K562 (cell line): ENCODE results near the gene PHF24. TPM values are rescaled to one million over a fixed set of nuclear protein-coding genes. Genes with fewer than 3 reads are reported as not detected.

Source experiments
- ATAC-seq: fragments of 200-7000 bp; cut with Tn5 transposase; 3 replicates; pipeline ENCODE4 v1.9.1; 2020; ENCODE audit warnings: moderate library complexity
- BruUV-seq: library from RNA; stranded (reverse); fragments of 400-500 nt; replicated peaks from 2 replicates; lab custom pipeline; 2021; lab: Mats Ljungman, UMichigan
- CTCF ChIA-PET: fragments of 300-600 bp; formaldehyde crosslinking; extraction: SDS; loops from one replicate; lab custom pipeline; 2021; ENCODE audit warnings: low intra/inter-chr PET ratio; lab: Yijun Ruan, JAX
- POLR2A ChIA-PET: fragments of 300-600, 350-650 bp; sonication (Branson Sonifier 250); formaldehyde crosslinking; extraction: SDS; loops from one replicate; lab custom pipeline; 2021; ENCODE audit warnings: antibody characterized with exemption, inconsistent platforms; lab: Yijun Ruan, JAX
- DNase-seq, 4 experiments: peaks; one replicate each; pipeline versions ENCODE4 v3.0.0 to v3.0.0-alpha.2; 2011 to 2018; ENCODE audit warnings: low spot score in 3 of 4, mixed read lengths in 3 of 4; ENCODE audit errors: extremely low read depth in 1 of 4
- FAIRE-seq: peaks from 2 replicates; lab custom pipeline; 2011; peaks lifted over from hg19 to GRCh38; lab: Jason Lieb, UNC
- H2AFZ ChIP-seq: 2 replicates; pipeline ENCODE4 v1.6.0; 2011; ENCODE audit warnings: low read depth, low read length, control low read depth, inconsistent platforms
- H3K27ac ChIP-seq: fragments of 200-600 bp; 3 replicates; pipeline ENCODE4 v1.8.0; 2011; ENCODE audit warnings: low read depth, mild to moderate bottlenecking, control low read depth, inconsistent platforms, low read length, moderate library complexity, mixed read lengths; ENCODE audit errors: extremely low read depth
- H3K27me3 ChIP-seq, 2 experiments: fragments of 300-600 bp in 1 of 2; 2 replicates in 1 of 2; 3 replicates in 1 of 2; pipeline versions ENCODE4 v1.6.0 to v1.8.0; 2011; ENCODE audit warnings: inconsistent platforms in 2 of 2, low read length in 2 of 2, mild to moderate bottlenecking in 1 of 2, mixed read lengths in 1 of 2, moderate library complexity in 1 of 2; ENCODE audit not compliant: control insufficient read depth in 2 of 2, insufficient read depth in 2 of 2
- H3K36me3 ChIP-seq: fragments of 300-600 bp; 3 replicates; pipeline ENCODE4 v1.8.0; 2011; ENCODE audit warnings: mild to moderate bottlenecking, low read length, inconsistent platforms; ENCODE audit not compliant: control insufficient read depth, insufficient read depth
- H3K4me1 ChIP-seq, 2 experiments: fragments of 200-600 bp in 1 of 2; replicated peaks in 1 of 2; 2 replicates in 1 of 2; 3 replicates in 1 of 2; pipeline versions ENCODE4 v1.5.1 to v1.8.0; 2011; ENCODE audit warnings: inconsistent platforms in 2 of 2, low read length in 2 of 2, mild to moderate bottlenecking in 1 of 2, mixed read lengths in 1 of 2, moderate library complexity in 1 of 2; ENCODE audit not compliant: control insufficient read depth in 2 of 2, insufficient read depth in 2 of 2
- H3K4me2 ChIP-seq: 2 replicates; pipeline ENCODE4 v1.6.1; 2011; ENCODE audit warnings: low read length, control low read depth, inconsistent platforms, mixed read lengths; ENCODE audit not compliant: insufficient read depth
- H3K4me3 ChIP-seq: fragments of 200-600 bp; sonication (generic), shearing (Covaris generic); 2 replicates; pipeline ENCODE4 v1.5.1; 2016; ENCODE audit warnings: control low read depth, inconsistent platforms
- H3K79me2 ChIP-seq: fragments of 200-600 bp; 3 replicates; pipeline ENCODE4 v1.8.0; 2011; ENCODE audit warnings: low read length, inconsistent platforms; ENCODE audit not compliant: control insufficient read depth, insufficient read depth
- H3K9ac ChIP-seq, 2 experiments: 2 replicates each; pipeline versions ENCODE4 v1.6.0 to v1.6.1; 2011; ENCODE audit warnings: low read depth in 2 of 2, low read length in 2 of 2, control low read depth in 1 of 2, inconsistent platforms in 1 of 2, mild to moderate bottlenecking in 1 of 2, mixed read lengths in 1 of 2; ENCODE audit not compliant: insufficient read depth in 1 of 2
- H3K9me1 ChIP-seq: one replicate; pipeline ENCODE4 v1.6.0; 2011; ENCODE audit warnings: inconsistent platforms, mild to moderate bottlenecking, low read length, moderate library complexity; ENCODE audit not compliant: control insufficient read depth, insufficient read depth
- H3K9me3 ChIP-seq: replicated peaks from 2 replicates; pipeline ENCODE4 v1.5.1; 2011; ENCODE audit warnings: low read depth, low read length, inconsistent platforms; ENCODE audit not compliant: control insufficient read depth, insufficient read depth
- H4K20me1 ChIP-seq: replicated peaks from 2 replicates; pipeline ENCODE4 v1.6.1; 2011; ENCODE audit warnings: low read length, inconsistent platforms, mixed read lengths; ENCODE audit not compliant: control insufficient read depth, insufficient read depth
- E2F3 ChIP-seq: fragments of 250-450 bp; sonication (Bioruptor Pico); IDR thresholded peaks from 2 replicates; pipeline ENCODE4 v1.4.0; 2020; ENCODE audit warnings: mild to moderate bottlenecking
- ERF ChIP-seq: fragments of 450-650 bp; formaldehyde crosslinking; IDR thresholded peaks from 2 replicates; pipeline ENCODE4 v1.4.0; 2020; ENCODE audit warnings: mild to moderate bottlenecking, mixed read lengths
- HDAC8 ChIP-seq: fragments of 450-650 bp; IDR thresholded peaks from 2 replicates; pipeline ENCODE4 v1.6.1; 2016; ENCODE audit warnings: mild to moderate bottlenecking, missing genetic modification characterization, moderate library complexity, missing compliant biosample characterization
- NONO ChIP-seq, 2 experiments: fragments of 200-400 bp in 1 of 2; fragments of 450-650 bp in 1 of 2; formaldehyde crosslinking in 1 of 2; IDR thresholded peaks; 2 replicates each; pipeline ENCODE4 v1.6.1; 2017; ENCODE audit warnings: low read depth in 2 of 2, mild to moderate bottlenecking in 2 of 2, moderate library complexity in 2 of 2, low read length in 1 of 2
- PRMT5 ChIP-seq: sonication (generic); formaldehyde crosslinking; IDR thresholded peaks from 2 replicates; pipeline ENCODE4 v1.5.0; 2020; ENCODE audit warnings: missing genetic modification reagents
- RAD51 ChIP-seq: fragments of 450-650 bp; IDR thresholded peaks from 2 replicates; pipeline ENCODE4 v1.7.1; 2016; ENCODE audit warnings: low read depth, mild to moderate bottlenecking, borderline replicate concordance
- SRSF3 ChIP-seq: fragments of 200-400 bp; formaldehyde crosslinking; IDR thresholded peaks from 2 replicates; pipeline ENCODE4 v1.6.1; 2016; ENCODE audit warnings: mild to moderate bottlenecking, low read length, moderate library complexity; ENCODE audit not compliant: insufficient read depth
- YY1 ChIP-seq, 3 experiments: IDR thresholded peaks; 2 replicates each; pipeline ENCODE4 v1.6.1; 2011; ENCODE audit warnings: low read length in 2 of 3, mild to moderate bottlenecking in 2 of 3, moderate library complexity in 2 of 3, borderline replicate concordance in 1 of 3, control low read depth in 1 of 3, low read depth in 1 of 3; ENCODE audit not compliant: insufficient read depth in 3 of 3, insufficient replicate concordance in 2 of 3, control insufficient read depth in 1 of 3, insufficient read length in 1 of 3; ENCODE audit errors: extremely low read depth in 1 of 3
- ZNF232 ChIP-seq: sonication (generic); formaldehyde crosslinking; IDR thresholded peaks from 2 replicates; pipeline ENCODE4 v1.8.0; 2022; ENCODE audit warnings: mild to moderate bottlenecking, missing genetic modification reagents
- WGBS: fragments of 100-300 bp; shearing (Covaris generic); methylation state at CpG from one replicate; pipeline ENCODE4 v1.1.6; 2016; ENCODE audit warnings: low coverage, mixed read lengths; ENCODE audit not compliant: insufficient coverage; ENCODE audit errors: missing lambda C conversion rate; 5-methylcytosine and 5-hydroxymethylcytosine counted together
- in situ Hi-C: fragments of 300-500 bp; cut with MboI; formaldehyde crosslinking; loops from 4 replicates; pipeline ENCODE4 v1.15.0; 2018; ENCODE audit warnings: inconsistent platforms, mixed read lengths
- intact Hi-C: fragments of 100-400 bp; cut with micrococcal nuclease; formaldehyde crosslinking; loops from 2 replicates; pipeline ENCODE4 v1.14.2; 2022
- polyA plus RNA-seq, 8 experiments: library from polyadenylated mRNA; depleted of rRNA in 4 of 8; stranded (reverse) in 5 of 8; unstranded in 3 of 8; fragments of >200 nt; fragmentation: Nextera tagmentation in 2 of 8; fragmentation: Illumina TruSeq in 1 of 8; extraction: Ambion mirVana in 2 of 8; extraction: Trizol in 1 of 8; gene quantifications; 2 replicates each; pipeline versions ENCODE4 v1.2.1 to v1.2.3, GENCODE V29; 2011 to 2014; ENCODE audit warnings: inconsistent platforms in 1 of 8, missing spikeins in 1 of 8
- total RNA-seq, 7 experiments: library from RNA; depleted of rRNA in 6 of 7; stranded (reverse); fragments of >200 nt in 6 of 7; fragmentation: Illumina TruSeq in 2 of 7; extraction: Trizol in 2 of 7; gene quantifications; 2 replicates each; pipeline versions ENCODE4 v1.2.1 to v1.2.3, GENCODE V29; 2011 to 2021; ENCODE audit warnings: low replicate concordance in 1 of 7
- TF ChIP-seq, protein P1 (sequence below), 2 experiments: fragments of 150-350 bp in 1 of 2; IDR thresholded peaks; 2 replicates each; pipeline ENCODE4 v1.6.1; 2012 to 2016; ENCODE audit warnings: low read depth in 2 of 2, low read length in 2 of 2, mild to moderate bottlenecking in 1 of 2, moderate library complexity in 1 of 2
- TF ChIP-seq, protein P2 (sequence below): conservative IDR thresholded peaks from 2 replicates; pipeline ENCODE4 v1.6.1; 2011; ENCODE audit warnings: low read depth, mild to moderate bottlenecking, low read length; ENCODE audit not compliant: control insufficient read depth

Gene PHF24
- total and polyA plus RNA-seq, 9 of the 15 experiments (the other 6 are each of a cell fraction or from before 2014, with no cell fraction given) = 0.01 TPM; not detected in 7

DNA sequence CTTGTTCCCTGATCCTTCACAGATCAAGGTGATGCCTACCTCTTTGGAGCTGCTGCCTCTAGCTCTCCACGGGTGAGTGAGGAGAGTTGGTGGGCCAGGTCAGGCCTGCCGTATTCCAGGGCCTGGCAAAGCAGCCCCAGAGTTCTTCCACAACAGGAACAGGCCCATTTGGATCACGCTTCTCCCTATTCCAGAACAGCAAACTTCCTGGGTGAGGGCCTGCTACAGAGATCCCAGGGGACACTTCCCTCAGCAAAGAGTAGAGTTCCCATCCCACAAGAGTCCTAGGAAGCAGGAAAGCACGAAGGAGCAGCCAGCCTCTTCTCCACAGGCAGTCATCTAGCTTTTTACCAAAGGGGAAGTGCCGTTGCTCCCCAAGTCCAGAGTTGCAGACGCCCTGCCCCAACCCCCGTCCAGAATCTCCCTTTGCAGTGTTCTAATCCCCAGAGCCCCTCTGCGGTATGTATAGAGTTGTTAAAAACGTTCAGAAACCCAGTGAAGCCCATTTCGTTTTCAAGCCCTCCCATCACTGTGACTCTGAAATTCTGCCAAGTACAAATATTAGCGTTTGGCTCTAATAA, 22.2 kb downstream of the PHF24 start:
- no peak overlapping the region for H3K9ac ChIP-seq
- no peaks in the 10 kb centered on the region for H3K36me3 ChIP-seq
- ChIA-PET POLR2A (no interaction called here), CTCF (no interaction called here)
- BruUV-seq = no TSS peak
- in situ Hi-C loops (loop anchor here (5.0 kb wide), 1 partner anchor 73 kb away; no protein-coding TSS in a partner anchor), intact Hi-C loops (no loop called here)
- H3K4me2 ChIP-seq = no peak overlapping the region
- DNase-seq = no peak
- no peaks in the 10 kb centered on the region for H4K20me1 ChIP-seq
- no peak overlapping the region for H3K4me3 ChIP-seq
- no peaks in the 10 kb centered on the region for H3K4me1 ChIP-seq
- TF ChIP-seq RAD51 = no peak
- TF ChIP-seq HDAC8 (tag) = no peak
- no peak for TF ChIP-seq PRMT5 (CRISPR knock-in tag)
- no peak for TF ChIP-seq E2F3 (CRISPR knock-in tag)
- no peak for TF ChIP-seq ZNF232 (CRISPR knock-in tag)
- TF ChIP-seq ERF (CRISPR knock-in tag) = no peak
- TF ChIP-seq SRSF3 = no peak
- TF ChIP-seq, protein P1, sequence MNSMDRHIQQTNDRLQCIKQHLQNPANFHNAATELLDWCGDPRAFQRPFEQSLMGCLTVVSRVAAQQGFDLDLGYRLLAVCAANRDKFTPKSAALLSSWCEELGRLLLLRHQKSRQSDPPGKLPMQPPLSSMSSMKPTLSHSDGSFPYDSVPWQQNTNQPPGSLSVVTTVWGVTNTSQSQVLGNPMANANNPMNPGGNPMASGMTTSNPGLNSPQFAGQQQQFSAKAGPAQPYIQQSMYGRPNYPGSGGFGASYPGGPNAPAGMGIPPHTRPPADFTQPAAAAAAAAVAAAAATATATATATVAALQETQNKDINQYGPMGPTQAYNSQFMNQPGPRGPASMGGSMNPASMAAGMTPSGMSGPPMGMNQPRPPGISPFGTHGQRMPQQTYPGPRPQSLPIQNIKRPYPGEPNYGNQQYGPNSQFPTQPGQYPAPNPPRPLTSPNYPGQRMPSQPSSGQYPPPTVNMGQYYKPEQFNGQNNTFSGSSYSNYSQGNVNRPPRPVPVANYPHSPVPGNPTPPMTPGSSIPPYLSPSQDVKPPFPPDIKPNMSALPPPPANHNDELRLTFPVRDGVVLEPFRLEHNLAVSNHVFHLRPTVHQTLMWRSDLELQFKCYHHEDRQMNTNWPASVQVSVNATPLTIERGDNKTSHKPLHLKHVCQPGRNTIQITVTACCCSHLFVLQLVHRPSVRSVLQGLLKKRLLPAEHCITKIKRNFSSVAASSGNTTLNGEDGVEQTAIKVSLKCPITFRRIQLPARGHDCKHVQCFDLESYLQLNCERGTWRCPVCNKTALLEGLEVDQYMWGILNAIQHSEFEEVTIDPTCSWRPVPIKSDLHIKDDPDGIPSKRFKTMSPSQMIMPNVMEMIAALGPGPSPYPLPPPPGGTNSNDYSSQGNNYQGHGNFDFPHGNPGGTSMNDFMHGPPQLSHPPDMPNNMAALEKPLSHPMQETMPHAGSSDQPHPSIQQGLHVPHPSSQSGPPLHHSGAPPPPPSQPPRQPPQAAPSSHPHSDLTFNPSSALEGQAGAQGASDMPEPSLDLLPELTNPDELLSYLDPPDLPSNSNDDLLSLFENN (IDR thresholded peaks at IDR 0.05; ENCODE audit: low read depth in 2 of 2, low read length in 2 of 2) = no peak
- TF ChIP-seq, protein P2, sequence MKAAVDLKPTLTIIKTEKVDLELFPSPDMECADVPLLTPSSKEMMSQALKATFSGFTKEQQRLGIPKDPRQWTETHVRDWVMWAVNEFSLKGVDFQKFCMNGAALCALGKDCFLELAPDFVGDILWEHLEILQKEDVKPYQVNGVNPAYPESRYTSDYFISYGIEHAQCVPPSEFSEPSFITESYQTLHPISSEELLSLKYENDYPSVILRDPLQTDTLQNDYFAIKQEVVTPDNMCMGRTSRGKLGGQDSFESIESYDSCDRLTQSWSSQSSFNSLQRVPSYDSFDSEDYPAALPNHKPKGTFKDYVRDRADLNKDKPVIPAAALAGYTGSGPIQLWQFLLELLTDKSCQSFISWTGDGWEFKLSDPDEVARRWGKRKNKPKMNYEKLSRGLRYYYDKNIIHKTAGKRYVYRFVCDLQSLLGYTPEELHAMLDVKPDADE = no peak
- TF ChIP-seq YY1 (IDR thresholded peaks at IDR 0.05; ENCODE audit: borderline replicate concordance in 1 of 3, control insufficient read depth in 1 of 3, extremely low read depth in 1 of 3, insufficient read depth in 3 of 3, insufficient read length in 1 of 3, insufficient replicate concordance in 2 of 3, low read depth in 1 of 3, low read length in 2 of 3) = no peak
- TF ChIP-seq NONO (IDR thresholded peaks at IDR 0.05; ENCODE audit: low read depth in 2 of 2, low read length in 1 of 2) = no peak
- H3K27ac ChIP-seq = no peak overlapping the region
- 0% methylated on average over 11 of the region's 11 CpGs for WGBS
- H3K9me1 ChIP-seq = no peaks in the 10 kb centered on the region
- H3K79me2 ChIP-seq = no peaks in the 10 kb centered on the region
- H3K9me3 ChIP-seq = no peaks in the 10 kb centered on the region
- ATAC-seq = no peak
- H2AFZ ChIP-seq = no peak overlapping the region
- H3K27me3 ChIP-seq = peaks cover 8 to 56% of the 10 kb centered on the region in 2 experiments; a peak in 4 of 5 replicates
- no peak for FAIRE-seq
